PFSK-1 (cell line): ENCODE data around the gene XPR1.

ENCODE experiments used
- POLR2AphosphoS5 ChIP-seq: IDR thresholded peaks from 2 replicates; pipeline ENCODE4 v1.6.1; 2012; ENCODE audit warnings: low read depth, mild to moderate bottlenecking, control low read depth, low read length, moderate library complexity
- TAF1 ChIP-seq: IDR thresholded peaks from 2 replicates; pipeline ENCODE4 v1.6.1; 2012; ENCODE audit warnings: low read length, control low read depth, borderline replicate concordance; ENCODE audit not compliant: insufficient read depth
- TF ChIP-seq, protein P1 (sequence below), 2 experiments: IDR thresholded peaks; 2 replicates each; pipeline versions ENCODE4 v1.6.1 to v1.8.0; 2011 to 2012; ENCODE audit warnings: low read depth in 2 of 2, low read length in 2 of 2, control low read depth in 1 of 2, inconsistent platforms in 1 of 2, mild to moderate bottlenecking in 1 of 2, moderate library complexity in 1 of 2; ENCODE audit not compliant: insufficient read depth in 1 of 2

GRCh38 chr1:180590889-180591288 lies 40.9 kb upstream of the XPR1 start:
- TF ChIP-seq, protein P1, sequence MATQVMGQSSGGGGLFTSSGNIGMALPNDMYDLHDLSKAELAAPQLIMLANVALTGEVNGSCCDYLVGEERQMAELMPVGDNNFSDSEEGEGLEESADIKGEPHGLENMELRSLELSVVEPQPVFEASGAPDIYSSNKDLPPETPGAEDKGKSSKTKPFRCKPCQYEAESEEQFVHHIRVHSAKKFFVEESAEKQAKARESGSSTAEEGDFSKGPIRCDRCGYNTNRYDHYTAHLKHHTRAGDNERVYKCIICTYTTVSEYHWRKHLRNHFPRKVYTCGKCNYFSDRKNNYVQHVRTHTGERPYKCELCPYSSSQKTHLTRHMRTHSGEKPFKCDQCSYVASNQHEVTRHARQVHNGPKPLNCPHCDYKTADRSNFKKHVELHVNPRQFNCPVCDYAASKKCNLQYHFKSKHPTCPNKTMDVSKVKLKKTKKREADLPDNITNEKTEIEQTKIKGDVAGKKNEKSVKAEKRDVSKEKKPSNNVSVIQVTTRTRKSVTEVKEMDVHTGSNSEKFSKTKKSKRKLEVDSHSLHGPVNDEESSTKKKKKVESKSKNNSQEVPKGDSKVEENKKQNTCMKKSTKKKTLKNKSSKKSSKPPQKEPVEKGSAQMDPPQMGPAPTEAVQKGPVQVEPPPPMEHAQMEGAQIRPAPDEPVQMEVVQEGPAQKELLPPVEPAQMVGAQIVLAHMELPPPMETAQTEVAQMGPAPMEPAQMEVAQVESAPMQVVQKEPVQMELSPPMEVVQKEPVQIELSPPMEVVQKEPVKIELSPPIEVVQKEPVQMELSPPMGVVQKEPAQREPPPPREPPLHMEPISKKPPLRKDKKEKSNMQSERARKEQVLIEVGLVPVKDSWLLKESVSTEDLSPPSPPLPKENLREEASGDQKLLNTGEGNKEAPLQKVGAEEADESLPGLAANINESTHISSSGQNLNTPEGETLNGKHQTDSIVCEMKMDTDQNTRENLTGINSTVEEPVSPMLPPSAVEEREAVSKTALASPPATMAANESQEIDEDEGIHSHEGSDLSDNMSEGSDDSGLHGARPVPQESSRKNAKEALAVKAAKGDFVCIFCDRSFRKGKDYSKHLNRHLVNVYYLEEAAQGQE (IDR thresholded peaks at IDR 0.05; ENCODE audit: insufficient read depth in 1 of 2, low read depth in 2 of 2, low read length in 2 of 2): no peak
- TF ChIP-seq POLR2AphosphoS5 (no peak), TAF1 (no peak)
